Raji (cell line): Measurements from ENCODE around the gene TNFRSF1B.

ENCODE experiments used
- POLR2A ChIP-seq: IDR thresholded peaks from 2 replicates; pipeline ENCODE4 v1.6.1; 2011; ENCODE audit warnings: low read depth, low read length, control low read depth; ENCODE audit not compliant: insufficient read depth

Gene TNFRSF1B

GRCh38 chr1:12166834-12167492 lies at the start of gene TNFRSF1B:
TNFRSF1B (plus strand) TSS chr1:12166991; CDS start chr1:12167092, 101 bp downstream.
- TF ChIP-seq POLR2A = no peak

- TF ChIP-seq POLR2A = no peak
These were observed 45.4 kb upstream of the TNFRSF1B start for GRCh38 chr1:12121212-12122003.

DNA sequence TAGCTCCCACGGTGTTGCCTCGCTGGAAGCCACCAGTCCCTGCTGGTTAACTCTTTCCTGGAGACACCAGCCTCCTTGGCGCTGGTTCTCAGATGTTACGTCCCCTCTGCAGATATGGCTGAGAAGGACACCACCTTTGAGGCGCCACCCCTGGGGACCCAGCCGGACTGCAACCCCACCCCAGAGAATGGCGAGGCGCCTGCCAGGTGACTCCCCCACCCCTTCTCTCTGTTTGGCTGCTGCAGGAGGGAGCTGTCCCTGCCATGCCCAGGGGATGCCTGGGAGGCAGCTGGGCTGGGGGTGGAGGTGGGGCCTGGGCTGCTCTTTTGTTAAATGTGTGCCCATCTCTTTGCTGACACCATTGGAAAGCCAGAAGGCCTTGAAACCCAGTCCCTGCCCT lies 43.6 kb upstream of the TNFRSF1B start:
- TF ChIP-seq POLR2A = no peak

DNA sequence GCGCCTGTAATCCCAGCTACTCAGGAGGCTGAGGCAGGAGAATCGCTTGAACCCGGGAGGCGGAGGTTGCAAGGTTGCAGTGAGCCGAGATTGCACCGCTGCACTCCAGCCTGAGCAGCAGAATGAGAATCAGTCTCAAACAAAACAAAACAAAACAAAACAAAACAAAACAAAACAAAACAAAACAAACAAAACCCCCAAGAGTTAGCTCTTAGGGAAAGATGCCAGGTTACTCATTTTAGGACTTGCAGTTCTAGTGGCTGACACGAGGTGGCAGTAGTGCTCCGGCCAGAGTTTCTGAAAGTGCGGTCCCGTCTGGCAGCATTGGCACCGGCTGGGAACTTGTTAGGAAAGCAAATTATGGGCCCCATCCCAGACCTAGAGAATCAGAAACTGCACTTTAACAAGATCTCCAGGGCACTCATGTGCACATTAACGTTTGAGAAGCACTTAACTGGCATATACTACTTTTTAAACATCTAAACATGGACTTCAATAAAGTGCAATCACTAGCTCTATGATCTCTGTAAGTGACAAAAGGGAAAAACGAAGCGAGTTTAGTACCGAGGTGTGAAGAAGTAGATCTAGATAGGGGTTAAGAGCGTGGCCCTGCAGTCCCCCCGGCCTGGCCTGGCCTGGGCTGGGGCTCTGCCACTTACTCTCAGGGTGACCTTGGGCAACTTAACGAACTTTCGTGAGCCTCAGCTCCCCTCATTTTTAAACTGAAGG lies 41.9 kb upstream of the TNFRSF1B start:
- no peak for TF ChIP-seq POLR2A

DNA sequence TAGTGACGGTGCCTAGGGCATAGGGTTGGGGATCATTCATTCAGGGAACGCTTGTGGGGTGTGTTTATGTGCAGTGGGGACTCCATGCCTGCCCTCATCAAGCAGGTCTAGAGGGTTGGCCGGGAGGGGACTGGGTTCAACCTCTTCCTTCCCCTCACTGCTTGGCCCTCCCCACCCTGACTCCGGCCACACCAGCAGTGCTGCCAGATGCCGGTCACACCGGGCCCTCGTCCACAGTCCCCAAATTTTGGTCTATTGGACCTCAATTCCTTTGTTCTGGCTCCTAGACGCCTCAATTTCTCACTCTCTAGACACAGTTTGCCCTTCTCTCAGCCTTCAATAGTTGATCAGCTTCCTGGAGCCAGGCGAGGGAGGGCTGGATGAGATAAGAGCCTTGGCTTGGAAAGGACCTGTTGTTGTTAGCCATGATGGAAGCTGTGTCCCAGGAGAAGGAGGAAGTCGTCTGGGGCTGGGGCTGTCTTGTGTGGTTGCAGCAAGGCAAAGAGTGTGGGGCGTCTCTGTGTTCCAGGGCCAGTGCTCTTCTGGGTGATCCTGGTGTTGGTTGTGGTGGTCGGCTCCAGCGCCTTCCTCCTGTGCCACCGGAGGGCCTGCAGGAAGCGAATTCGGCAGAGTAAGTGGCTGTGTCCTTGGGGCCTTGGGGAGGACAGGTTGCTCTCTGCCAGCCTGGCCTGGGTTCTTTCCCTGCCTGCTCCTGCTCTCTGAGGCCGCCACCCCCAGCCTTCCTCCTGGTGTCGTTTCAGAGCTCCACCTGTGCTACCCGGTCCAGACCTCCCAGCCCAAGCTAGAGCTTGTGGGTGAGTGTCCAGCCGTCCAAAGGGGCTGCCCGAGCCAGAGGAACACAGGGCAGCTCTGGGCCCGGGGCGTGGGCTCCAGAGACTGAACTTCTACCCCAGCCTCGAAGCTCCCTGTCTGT lies 41.1 kb upstream of the TNFRSF1B start:
- no peak for TF ChIP-seq POLR2A

GRCh38 chr1:12126781-12127180 lies 40.0 kb upstream of the TNFRSF1B start:
- TF ChIP-seq POLR2A = no peak

DNA sequence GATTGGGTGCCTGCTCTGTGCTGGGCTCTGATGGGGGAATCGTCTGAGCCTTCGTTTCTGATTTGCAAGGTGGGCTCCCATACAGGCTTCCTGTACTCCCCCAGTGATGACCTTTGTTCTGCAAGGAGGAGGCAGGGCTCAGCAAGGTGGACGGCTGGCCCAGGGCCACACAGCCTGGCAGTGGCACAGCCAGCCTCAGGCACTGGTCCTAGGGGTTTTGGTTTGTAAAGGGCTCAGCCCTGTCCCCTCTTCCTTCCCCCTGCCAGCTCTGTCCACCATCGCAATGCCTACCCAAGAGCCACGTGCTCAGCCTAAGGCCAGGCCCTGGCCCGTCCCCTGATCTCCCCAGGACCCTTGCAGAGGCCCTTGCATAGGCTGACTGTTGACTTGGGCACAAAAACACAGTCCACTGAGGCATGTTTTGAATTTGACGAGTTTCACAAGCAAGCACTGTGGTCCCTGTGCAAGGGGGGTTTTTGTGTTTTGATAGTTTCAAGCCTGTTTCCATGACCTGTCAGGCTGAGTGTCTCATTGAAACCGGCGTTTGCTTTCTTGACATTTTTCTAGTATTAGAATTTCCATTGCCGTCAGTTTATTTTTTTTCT lies 39.5 kb upstream of the TNFRSF1B start:
- no peak for TF ChIP-seq POLR2A

GRCh38 chr1:12128120-12128519 lies 38.7 kb upstream of the TNFRSF1B start:
- TF ChIP-seq POLR2A = no peak

GRCh38 chr1:12129624-12130023 lies 37.2 kb upstream of the TNFRSF1B start:
- TF ChIP-seq POLR2A = no peak

GRCh38 chr1:12130466-12131130 lies 36.2 kb upstream of the TNFRSF1B start:
- TF ChIP-seq POLR2A = no peak

GRCh38 chr1:12132078-12132477 lies 34.7 kb upstream of the TNFRSF1B start:
- TF ChIP-seq POLR2A = no peak

GRCh38 chr1:12134716-12135115 lies 32.1 kb upstream of the TNFRSF1B start:
- no peak for TF ChIP-seq POLR2A

GRCh38 chr1:12135612-12136011 lies 31.2 kb upstream of the TNFRSF1B start:
- no peak for TF ChIP-seq POLR2A

DNA sequence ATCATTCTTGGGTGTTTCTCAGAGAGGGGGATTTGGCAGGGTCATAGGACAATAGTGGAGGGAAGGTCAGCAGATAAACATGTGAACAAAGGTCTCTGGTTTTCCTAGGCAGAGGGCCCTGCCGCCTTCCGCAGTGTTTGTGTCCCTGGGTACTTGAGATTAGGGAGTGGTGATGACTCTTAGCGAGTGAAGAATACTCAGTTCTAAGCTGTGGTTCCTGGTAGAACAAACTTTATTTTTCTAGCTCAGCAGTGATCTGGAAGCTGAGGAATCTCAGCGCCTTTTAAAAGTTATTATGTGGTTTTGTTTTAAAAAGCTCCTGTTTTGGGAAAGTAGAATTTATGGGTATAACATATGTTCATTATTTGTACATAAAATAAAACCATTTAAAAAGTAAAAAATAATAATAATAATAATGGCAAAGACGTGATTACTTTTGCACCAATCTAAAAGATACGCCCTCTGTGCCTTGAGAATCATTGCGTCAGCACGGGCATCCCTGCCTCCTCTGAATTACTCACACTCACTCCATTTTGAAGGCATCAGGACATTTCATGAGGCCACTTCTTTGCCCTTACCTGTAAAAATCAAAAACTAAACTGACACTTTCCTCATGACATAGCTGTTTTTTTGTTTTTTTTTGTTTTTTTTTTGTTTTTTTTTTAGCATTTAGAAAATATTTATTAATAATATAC lies 29.7 kb upstream of the TNFRSF1B start:
- no peak for TF ChIP-seq POLR2A
